ENCODE data around the gene CAPS2.
"Not testable (repeated sequence)": the region's sequence is repeated elsewhere in the genome, so short reads cannot be mapped to it uniquely, and the experiment has no call there.

Gene CAPS2

GRCh38 chr12:75329918-75330826 lies at the start of gene CAPS2:
CAPS2 (minus strand) TSS chr12:75330324; CDS start chr12:75326498, 3,826 bp downstream.
- H3K27me3 ChIP-seq (ENCODE audit: control insufficient read depth, insufficient read depth, low read length) = no peaks in the 10 kb centered on the region
- H3K4me3 ChIP-seq (ENCODE audit: low read depth, low read length) = peak within 1 kb of the TSS; percentile 74
- no peaks in the 10 kb centered on the region for H3K9me3 ChIP-seq (ENCODE audit: control insufficient read depth, insufficient read depth, low read length)
- H3K9ac ChIP-seq (ENCODE audit: low read depth, low read length) = peak within 1 kb of the TSS; percentile 20; the same call in 1 of the 2 replicates
- H3K4me1 ChIP-seq (ENCODE audit: control insufficient read depth, insufficient read depth, low read length) = peaks cover 13% of the 10 kb centered on the region
- H3K36me3 ChIP-seq (ENCODE audit: control insufficient read depth, insufficient read depth, low read length) = no peaks in the 10 kb centered on the region
- peak within 1 kb of the TSS; percentile 85 for H3K27ac ChIP-seq (ENCODE audit: low read depth, low read length)

- H3K27me3 ChIP-seq (ENCODE audit: control insufficient read depth, insufficient read depth, low read length) = no peaks in the 10 kb centered on the region
- no peak overlapping the region for H3K9ac ChIP-seq (ENCODE audit: low read depth, low read length)
Measured at GRCh38 chr12:75378354-75378753, 48.2 kb upstream of the CAPS2 start.

DNA sequence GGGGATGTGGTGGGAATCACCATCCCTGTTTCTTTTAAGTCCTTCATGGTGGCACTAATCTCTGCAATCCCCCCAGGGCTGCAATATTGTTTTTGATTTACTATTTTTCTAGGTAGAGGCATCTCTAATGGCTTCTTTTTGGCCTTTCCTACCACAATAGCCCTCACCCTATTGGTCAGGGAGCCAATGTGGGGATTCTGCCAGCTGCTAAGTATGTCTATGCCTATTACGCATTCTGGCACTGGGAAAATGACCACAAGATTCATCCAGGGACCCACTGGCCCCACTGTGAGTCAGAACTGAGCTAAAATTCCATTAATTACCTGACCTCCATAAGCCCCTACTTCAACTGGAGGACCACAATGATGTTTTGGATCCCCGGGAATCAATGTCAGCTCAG lies 44.8 kb upstream of the CAPS2 start:
- Histone ChIP-seq H3K4me1 (ENCODE audit: control insufficient read depth, insufficient read depth, low read length) (peaks cover 5% of the 10 kb centered on the region; the same call in 1 of the 2 replicates), H3K36me3 (ENCODE audit: control insufficient read depth, insufficient read depth, low read length) (no peaks in the 10 kb centered on the region), H3K27me3 (ENCODE audit: control insufficient read depth, insufficient read depth, low read length) (no peaks in the 10 kb centered on the region), H3K27ac (ENCODE audit: low read depth, low read length) (no peak overlapping the region), H3K9ac (ENCODE audit: low read depth, low read length) (no peak overlapping the region), H3K4me3 (ENCODE audit: low read depth, low read length) (no peak overlapping the region), H3K9me3 (ENCODE audit: control insufficient read depth, insufficient read depth, low read length) (no peaks in the 10 kb centered on the region)

More at GRCh38 chr12:75378354-75378753, 48.2 kb upstream of the CAPS2 start:
- Histone ChIP-seq H3K4me1 (ENCODE audit: control insufficient read depth, insufficient read depth, low read length) (peaks cover 5% of the 10 kb centered on the region; the same call in 1 of the 2 replicates), H3K4me3 (ENCODE audit: low read depth, low read length) (no peak overlapping the region), H3K9me3 (ENCODE audit: control insufficient read depth, insufficient read depth, low read length) (no peaks in the 10 kb centered on the region), H3K27ac (ENCODE audit: low read depth, low read length) (no peak overlapping the region), H3K36me3 (ENCODE audit: control insufficient read depth, insufficient read depth, low read length) (no peaks in the 10 kb centered on the region)

- Histone ChIP-seq H3K36me3 (ENCODE audit: control insufficient read depth, insufficient read depth, low read length) (no peaks in the 10 kb centered on the region), H3K9me3 (ENCODE audit: control insufficient read depth, insufficient read depth, low read length) (peaks cover 4% of the 10 kb centered on the region; the same call in 1 of the 2 replicates), H3K27ac (ENCODE audit: low read depth, low read length) (peak overlapping the region; percentile 93), H3K9ac (ENCODE audit: low read depth, low read length) (0 out of 2 replicates have a peak overlapping the region, but pooled peaks have one; percentile 11), H3K4me1 (ENCODE audit: control insufficient read depth, insufficient read depth, low read length) (peaks cover 37% of the 10 kb centered on the region), H3K27me3 (ENCODE audit: control insufficient read depth, insufficient read depth, low read length) (no peaks in the 10 kb centered on the region), H3K4me3 (ENCODE audit: low read depth, low read length) (peak overlapping the region; percentile 53)
Measured at GRCh38 chr12:75366629-75367028, 36.5 kb upstream of the CAPS2 start.

DNA sequence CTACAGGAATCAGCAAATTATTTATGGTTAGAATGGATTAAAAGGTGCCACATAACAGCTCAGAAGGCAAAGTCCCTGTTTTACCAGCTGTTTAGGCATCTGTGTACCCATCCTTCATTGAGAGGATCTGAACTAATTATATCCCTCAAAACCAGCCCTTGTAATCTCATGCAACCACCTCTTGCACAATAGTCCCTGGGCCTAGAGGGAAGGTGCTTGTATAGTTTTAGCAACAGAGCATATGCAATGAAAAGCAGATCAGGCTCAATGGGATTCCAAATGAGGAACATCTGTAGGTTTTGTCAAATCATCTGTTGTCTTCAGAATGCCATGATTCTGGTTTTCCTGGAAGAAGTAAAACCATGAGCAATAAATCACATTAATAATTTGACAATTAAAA lies 34.8 kb upstream of the CAPS2 start:
- Histone ChIP-seq H3K4me3 (ENCODE audit: low read depth, low read length) (no peak overlapping the region), H3K27me3 (ENCODE audit: control insufficient read depth, insufficient read depth, low read length) (no peaks in the 10 kb centered on the region), H3K27ac (ENCODE audit: low read depth, low read length) (peak overlapping the region; percentile 21), H3K4me1 (ENCODE audit: control insufficient read depth, insufficient read depth, low read length) (peaks cover 37% of the 10 kb centered on the region), H3K9me3 (ENCODE audit: control insufficient read depth, insufficient read depth, low read length) (peaks cover 4% of the 10 kb centered on the region; the same call in 1 of the 2 replicates), H3K9ac (ENCODE audit: low read depth, low read length) (no peak overlapping the region), H3K36me3 (ENCODE audit: control insufficient read depth, insufficient read depth, low read length) (no peaks in the 10 kb centered on the region)

GRCh38 chr12:75361408-75361807 lies 31.3 kb upstream of the CAPS2 start:
- Histone ChIP-seq H3K27ac (ENCODE audit: low read depth, low read length) (no peak overlapping the region), H3K9me3 (ENCODE audit: control insufficient read depth, insufficient read depth, low read length) (peaks cover 4% of the 10 kb centered on the region; the same call in 1 of the 2 replicates), H3K4me1 (ENCODE audit: control insufficient read depth, insufficient read depth, low read length) (peaks cover 19% of the 10 kb centered on the region), H3K36me3 (ENCODE audit: control insufficient read depth, insufficient read depth, low read length) (no peaks in the 10 kb centered on the region), H3K27me3 (ENCODE audit: control insufficient read depth, insufficient read depth, low read length) (no peaks in the 10 kb centered on the region), H3K9ac (ENCODE audit: low read depth, low read length) (no peak overlapping the region), H3K4me3 (ENCODE audit: low read depth, low read length) (no peak overlapping the region)

GRCh38 chr12:75360920-75361319 lies 30.8 kb upstream of the CAPS2 start:
- Histone ChIP-seq H3K27me3 (ENCODE audit: control insufficient read depth, insufficient read depth, low read length) (no peaks in the 10 kb centered on the region), H3K9ac (ENCODE audit: low read depth, low read length) (no peak overlapping the region), H3K9me3 (ENCODE audit: control insufficient read depth, insufficient read depth, low read length) (peaks cover 4% of the 10 kb centered on the region; the same call in 1 of the 2 replicates)

GRCh38 chr12:75354011-75354410 lies 23.9 kb upstream of the CAPS2 start:
- Histone ChIP-seq H3K4me1 (ENCODE audit: control insufficient read depth, insufficient read depth, low read length) (no peaks in the 10 kb centered on the region), H3K9ac (ENCODE audit: low read depth, low read length) (no peak overlapping the region), H3K27ac (ENCODE audit: low read depth, low read length) (no peak overlapping the region), H3K4me3 (ENCODE audit: low read depth, low read length) (no peak overlapping the region), H3K9me3 (ENCODE audit: control insufficient read depth, insufficient read depth, low read length) (peaks cover 3% of the 10 kb centered on the region), H3K36me3 (ENCODE audit: control insufficient read depth, insufficient read depth, low read length) (no peaks in the 10 kb centered on the region), H3K27me3 (ENCODE audit: control insufficient read depth, insufficient read depth, low read length) (no peaks in the 10 kb centered on the region)

More at GRCh38 chr12:75360920-75361319, 30.8 kb upstream of the CAPS2 start:
- Histone ChIP-seq H3K36me3 (ENCODE audit: control insufficient read depth, insufficient read depth, low read length) (no peaks in the 10 kb centered on the region), H3K4me3 (ENCODE audit: low read depth, low read length) (no peak overlapping the region), H3K27ac (ENCODE audit: low read depth, low read length) (no peak overlapping the region), H3K4me1 (ENCODE audit: control insufficient read depth, insufficient read depth, low read length) (peaks cover 14% of the 10 kb centered on the region)

DNA sequence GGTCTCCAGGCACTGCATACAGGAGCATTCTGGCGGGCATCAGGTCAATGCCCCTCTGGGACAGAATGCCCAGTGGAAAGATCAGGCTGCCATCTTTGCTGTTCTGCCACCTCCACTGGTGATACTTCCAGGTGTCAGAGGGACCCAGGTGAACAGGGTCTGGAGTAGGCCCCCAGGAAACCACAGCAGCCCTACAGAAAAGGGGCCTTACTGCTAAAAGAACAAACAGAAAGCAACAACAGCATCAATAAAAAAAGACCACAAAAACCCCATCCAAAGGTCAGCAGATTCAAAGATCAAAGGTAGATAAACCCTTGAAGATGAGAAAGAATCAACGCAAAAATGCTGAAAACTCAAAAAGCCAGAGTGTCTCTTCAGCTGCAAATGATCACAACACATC lies 20.3 kb upstream of the CAPS2 start:
- Histone ChIP-seq H3K9ac (ENCODE audit: low read depth, low read length) (no peak overlapping the region), H3K4me3 (ENCODE audit: low read depth, low read length) (no peak overlapping the region), H3K4me1 (ENCODE audit: control insufficient read depth, insufficient read depth, low read length) (no peaks in the 10 kb centered on the region), H3K9me3 (ENCODE audit: control insufficient read depth, insufficient read depth, low read length) (peaks cover 3% of the 10 kb centered on the region), H3K27ac (ENCODE audit: low read depth, low read length) (no peak overlapping the region), H3K27me3 (ENCODE audit: control insufficient read depth, insufficient read depth, low read length) (no peaks in the 10 kb centered on the region), H3K36me3 (ENCODE audit: control insufficient read depth, insufficient read depth, low read length) (no peaks in the 10 kb centered on the region)

DNA sequence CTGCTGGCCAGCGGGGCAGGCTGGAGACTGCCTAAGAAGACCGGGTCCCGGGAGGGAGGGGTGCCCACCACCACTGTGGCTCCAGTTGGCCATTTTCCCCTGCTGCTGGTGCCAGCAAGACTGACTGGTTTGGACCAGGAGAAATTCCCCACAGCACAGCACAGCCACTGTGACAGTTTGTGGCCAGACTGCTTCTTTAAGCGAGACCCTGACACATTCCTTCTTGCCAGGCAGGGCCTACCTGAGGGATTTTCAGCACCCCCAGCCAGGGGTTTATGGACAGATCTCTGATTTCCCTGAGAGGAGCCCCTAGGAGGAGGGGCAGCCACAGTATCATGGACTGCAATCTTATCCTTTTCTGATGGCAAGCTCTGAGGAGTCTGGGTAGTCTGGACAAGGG lies 19.8 kb upstream of the CAPS2 start:
- no peak overlapping the region for H3K27ac ChIP-seq (ENCODE audit: low read depth, low read length)
- peaks cover 3% of the 10 kb centered on the region; the same call in 1 of the 2 replicates for H3K9me3 ChIP-seq (ENCODE audit: control insufficient read depth, insufficient read depth, low read length)
- H3K36me3 ChIP-seq (ENCODE audit: control insufficient read depth, insufficient read depth, low read length) = no peaks in the 10 kb centered on the region
- no peaks in the 10 kb centered on the region for H3K4me1 ChIP-seq (ENCODE audit: control insufficient read depth, insufficient read depth, low read length)
- no peaks in the 10 kb centered on the region for H3K27me3 ChIP-seq (ENCODE audit: control insufficient read depth, insufficient read depth, low read length)
- H3K9ac ChIP-seq (ENCODE audit: low read depth, low read length) = no peak overlapping the region
- H3K4me3 ChIP-seq (ENCODE audit: low read depth, low read length) = no peak overlapping the region

GRCh38 chr12:75346215-75346614 lies 16.1 kb upstream of the CAPS2 start:
- not testable (repeated sequence) for H3K27ac ChIP-seq (ENCODE audit: low read depth, low read length); H3K36me3 ChIP-seq (ENCODE audit: control insufficient read depth, insufficient read depth, low read length); H3K27me3 ChIP-seq (ENCODE audit: control insufficient read depth, insufficient read depth, low read length); H3K4me1 ChIP-seq (ENCODE audit: control insufficient read depth, insufficient read depth, low read length); H3K9me3 ChIP-seq (ENCODE audit: control insufficient read depth, insufficient read depth, low read length); H3K4me3 ChIP-seq (ENCODE audit: low read depth, low read length); H3K9ac ChIP-seq (ENCODE audit: low read depth, low read length)

All from HUES48 (cell line).